ENCODE measurements around the gene MAEA.

Gene MAEA

DNA sequence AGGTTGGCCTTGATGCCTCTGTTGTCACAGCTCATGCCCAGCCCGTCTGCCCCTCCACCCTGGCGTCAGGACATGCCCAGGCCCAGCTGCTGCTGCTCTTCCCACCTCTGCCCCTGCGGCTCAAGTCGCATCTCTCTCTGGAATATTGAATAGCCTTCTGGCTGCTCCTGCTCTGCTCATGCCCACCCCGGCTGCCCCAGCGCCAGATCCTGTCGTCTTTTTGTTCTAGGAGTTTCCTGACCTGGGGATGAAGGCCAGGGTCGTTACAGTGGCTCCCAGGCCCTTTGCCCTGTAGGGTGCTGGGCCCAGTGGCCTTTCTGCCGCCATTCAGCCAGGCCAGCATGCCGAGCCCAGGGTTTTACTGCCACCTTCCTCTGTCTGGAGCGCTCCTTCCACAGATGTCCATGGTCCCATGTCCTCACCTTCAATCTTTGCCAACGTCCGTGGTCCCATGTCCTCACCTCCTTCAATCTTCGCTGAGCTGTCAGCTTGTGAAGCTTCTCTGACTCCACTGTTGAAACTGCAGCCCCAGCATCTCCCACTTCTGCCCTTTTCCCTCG is 9.7 kb downstream of the MAEA start:
- Histone ChIP-seq H3K4me1 (ENCODE audit: control insufficient read depth in 2 of 2, insufficient read depth in 2 of 2, low read length in 2 of 2) (peaks cover 0 to 3% of the 10 kb centered on the region in 2 donors), H3K27me3 (ENCODE audit: control insufficient read depth in 2 of 2, insufficient read depth in 2 of 2, low read length in 2 of 2) (no peaks in the 10 kb centered on the region), H3K9ac (ENCODE audit: low read depth in 1 of 2, low read length in 2 of 2) (no peak overlapping the region), H3K27ac (ENCODE audit: low read depth in 2 of 2, low read length in 2 of 2) (no peak overlapping the region), H3K4me3 (ENCODE audit: low read length in 2 of 2) (no peak overlapping the region), H3K9me3 (ENCODE audit: control insufficient read depth in 2 of 2, low read length in 2 of 2) (no peaks in the 10 kb centered on the region), H3K36me3 (ENCODE audit: control insufficient read depth in 2 of 2, insufficient read depth in 2 of 2, low read length in 2 of 2) (peaks cover 26 to 39% of the 10 kb centered on the region in 2 donors)

DNA sequence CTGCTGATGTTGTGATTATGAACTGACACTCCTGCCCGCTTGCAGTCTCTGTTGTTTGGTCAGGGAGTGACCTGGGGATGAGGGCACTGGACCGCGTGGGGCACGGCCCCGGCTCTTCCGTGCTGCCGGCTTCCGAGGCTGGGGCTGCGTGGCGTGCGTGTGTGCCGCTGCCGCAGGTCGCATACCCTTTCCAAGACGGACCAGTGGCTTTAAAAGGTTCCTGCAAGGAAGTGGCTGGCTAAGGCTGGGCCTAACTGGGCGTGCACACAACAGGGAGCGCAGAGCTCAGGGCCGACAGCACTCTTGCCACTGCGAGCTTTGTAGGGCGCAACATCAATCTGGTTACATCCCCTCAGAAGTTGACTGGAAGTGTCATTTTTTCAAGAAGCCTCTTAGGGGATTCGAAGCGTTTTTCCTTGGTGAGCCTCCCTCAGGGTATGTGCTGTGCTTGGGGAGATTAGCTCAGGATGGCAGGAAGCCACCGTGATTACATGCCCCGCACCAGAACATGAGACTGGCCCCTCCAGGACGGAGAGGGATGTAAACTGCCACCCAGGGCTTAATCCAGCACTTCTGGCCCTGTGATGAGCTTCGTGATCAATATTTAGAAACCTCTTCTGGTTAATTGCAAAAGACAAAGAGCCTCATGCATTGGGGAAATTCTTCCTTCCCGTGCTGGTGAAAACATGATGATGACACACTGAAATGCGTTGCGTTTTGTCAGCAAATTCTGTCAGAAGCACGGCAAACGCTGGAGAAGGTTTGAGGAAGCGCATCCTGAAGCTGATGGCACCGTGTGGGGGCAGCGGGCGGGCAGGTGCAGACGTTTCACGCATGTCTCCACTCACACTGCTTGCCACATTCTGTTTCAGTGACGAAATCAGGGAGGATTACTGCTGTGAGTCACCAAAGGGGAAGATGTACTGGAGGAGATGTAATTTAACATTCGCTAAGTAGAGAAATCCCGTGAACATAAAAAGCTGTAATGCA is 11.1 kb downstream of the MAEA start:
- H3K9me3 ChIP-seq (ENCODE audit: control insufficient read depth in 2 of 2, low read length in 2 of 2): no peaks in the 10 kb centered on the region
- H3K27ac ChIP-seq (ENCODE audit: low read depth in 2 of 2, low read length in 2 of 2): peak overlapping the region; percentile 21 to 26
- no peaks in the 10 kb centered on the region for H3K27me3 ChIP-seq (ENCODE audit: control insufficient read depth in 2 of 2, insufficient read depth in 2 of 2, low read length in 2 of 2)
- H3K4me1 ChIP-seq (ENCODE audit: control insufficient read depth in 2 of 2, insufficient read depth in 2 of 2, low read length in 2 of 2): peaks cover 7% of the 10 kb centered on the region in 2 donors
- H3K36me3 ChIP-seq (ENCODE audit: control insufficient read depth in 2 of 2, insufficient read depth in 2 of 2, low read length in 2 of 2): peaks cover 26 to 39% of the 10 kb centered on the region in 2 donors
- H3K9ac ChIP-seq (ENCODE audit: low read depth in 1 of 2, low read length in 2 of 2): no peak overlapping the region
- no peak overlapping the region for H3K4me3 ChIP-seq (ENCODE audit: low read length in 2 of 2)

DNA sequence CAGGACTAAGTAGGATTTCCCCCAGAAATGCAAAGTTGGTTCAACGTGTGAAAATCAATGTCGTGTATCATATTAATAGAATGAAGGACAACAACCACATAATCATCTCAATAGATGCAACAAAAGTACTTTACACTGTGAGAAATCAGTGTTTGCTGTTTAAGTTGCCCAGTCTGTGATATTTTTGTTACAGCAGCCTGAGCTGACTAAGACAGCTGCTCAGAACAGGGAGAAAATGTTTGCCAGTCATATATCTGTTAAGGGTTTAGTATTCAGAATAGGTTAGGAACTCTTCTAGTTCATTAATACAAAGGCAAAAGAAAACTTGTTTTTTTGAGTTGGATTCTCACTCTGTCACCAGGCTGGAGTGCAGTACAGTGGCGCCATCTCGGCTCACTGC is 12.5 kb downstream of the MAEA start:
- no peak overlapping the region for H3K4me3 ChIP-seq (ENCODE audit: low read length in 2 of 2)
- H3K27me3 ChIP-seq (ENCODE audit: control insufficient read depth in 2 of 2, insufficient read depth in 2 of 2, low read length in 2 of 2): no peaks in the 10 kb centered on the region
- H3K36me3 ChIP-seq (ENCODE audit: control insufficient read depth in 2 of 2, insufficient read depth in 2 of 2, low read length in 2 of 2): peaks cover 25 to 33% of the 10 kb centered on the region in 2 donors
- H3K4me1 ChIP-seq (ENCODE audit: control insufficient read depth in 2 of 2, insufficient read depth in 2 of 2, low read length in 2 of 2): peaks cover 7 to 13% of the 10 kb centered on the region in 2 donors
- H3K9me3 ChIP-seq (ENCODE audit: control insufficient read depth in 2 of 2, low read length in 2 of 2): no peaks in the 10 kb centered on the region
- no peak overlapping the region for H3K9ac ChIP-seq (ENCODE audit: low read depth in 1 of 2, low read length in 2 of 2)
- no peak overlapping the region for H3K27ac ChIP-seq (ENCODE audit: low read depth in 2 of 2, low read length in 2 of 2)

DNA sequence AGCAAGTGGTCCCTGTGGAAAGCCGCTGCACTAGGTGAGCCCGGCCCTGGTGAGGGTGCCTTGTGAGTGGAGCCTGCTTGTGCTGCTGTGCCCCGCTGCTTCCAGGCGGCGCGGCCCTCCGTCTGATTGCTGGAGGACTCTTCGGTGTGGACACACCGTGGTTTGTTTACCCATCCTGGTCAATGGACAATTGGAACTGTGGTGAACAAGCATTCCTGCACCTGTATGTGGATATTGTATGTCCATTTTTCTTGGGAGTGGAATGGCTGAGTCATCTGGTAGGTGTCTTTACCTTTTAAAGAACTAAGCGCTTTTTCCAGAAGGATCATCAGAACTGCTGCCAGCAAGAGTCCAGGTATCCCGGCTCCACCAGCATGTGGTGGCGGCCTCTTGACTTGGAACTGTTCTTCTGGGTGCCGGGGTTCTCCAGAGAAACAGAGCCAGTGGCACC is 15.6 kb downstream of the MAEA start:
- Histone ChIP-seq H3K27me3 (ENCODE audit: control insufficient read depth in 2 of 2, insufficient read depth in 2 of 2, low read length in 2 of 2) (no peaks in the 10 kb centered on the region), H3K36me3 (ENCODE audit: control insufficient read depth in 2 of 2, insufficient read depth in 2 of 2, low read length in 2 of 2) (peaks cover 10 to 11% of the 10 kb centered on the region in 2 donors), H3K27ac (ENCODE audit: low read depth in 2 of 2, low read length in 2 of 2) (peak overlapping the region; percentile 59 to 70), H3K4me1 (ENCODE audit: control insufficient read depth in 2 of 2, insufficient read depth in 2 of 2, low read length in 2 of 2) (peaks cover 13 to 26% of the 10 kb centered on the region in 2 donors), H3K9me3 (ENCODE audit: control insufficient read depth in 2 of 2, low read length in 2 of 2) (no peaks in the 10 kb centered on the region), H3K4me3 (ENCODE audit: low read length in 2 of 2) (no peak overlapping the region), H3K9ac (ENCODE audit: low read depth in 1 of 2, low read length in 2 of 2) (no peak overlapping the region)

DNA sequence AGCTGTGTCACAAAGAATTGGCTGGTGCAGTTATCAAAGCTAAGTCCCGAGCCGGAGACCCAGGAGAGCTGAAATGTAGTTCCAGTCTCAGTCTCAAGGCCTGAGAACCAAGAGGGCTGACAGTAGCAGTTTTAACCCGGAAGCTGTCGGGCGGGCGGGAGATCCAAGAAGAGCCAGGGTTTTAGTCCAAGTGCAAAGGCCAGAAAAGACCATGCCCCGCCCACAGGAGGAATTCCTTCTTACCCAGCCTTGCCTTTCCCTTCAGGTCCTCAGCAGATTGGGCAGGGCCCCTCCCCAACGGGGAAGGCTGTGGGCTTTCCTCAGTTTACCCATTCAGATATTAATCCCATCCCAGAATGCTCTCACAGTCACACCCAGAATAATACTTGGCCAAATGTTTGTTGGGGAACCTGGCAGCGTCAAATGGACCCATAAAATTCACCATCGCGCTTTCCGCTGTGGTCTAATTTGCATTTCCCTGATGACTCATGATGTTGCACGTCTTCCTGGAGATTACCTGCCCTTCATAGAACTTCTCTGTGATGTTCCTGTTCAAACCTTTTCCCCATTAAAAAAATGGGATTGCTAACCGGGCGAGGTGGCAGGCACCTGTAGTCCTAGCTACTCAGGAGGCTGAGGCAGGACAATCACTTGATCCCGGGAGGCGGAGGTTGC is 16.2 kb downstream of the MAEA start:
- Histone ChIP-seq H3K9ac (ENCODE audit: low read depth in 1 of 2, low read length in 2 of 2) (no peak overlapping the region), H3K4me3 (ENCODE audit: low read length in 2 of 2) (no peak overlapping the region), H3K27ac (ENCODE audit: low read depth in 2 of 2, low read length in 2 of 2) (peak overlapping the region; percentile 59 to 70), H3K9me3 (ENCODE audit: control insufficient read depth in 2 of 2, low read length in 2 of 2) (no peaks in the 10 kb centered on the region), H3K36me3 (ENCODE audit: control insufficient read depth in 2 of 2, insufficient read depth in 2 of 2, low read length in 2 of 2) (peaks cover 7 to 8% of the 10 kb centered on the region in 2 donors), H3K27me3 (ENCODE audit: control insufficient read depth in 2 of 2, insufficient read depth in 2 of 2, low read length in 2 of 2) (no peaks in the 10 kb centered on the region), H3K4me1 (ENCODE audit: control insufficient read depth in 2 of 2, insufficient read depth in 2 of 2, low read length in 2 of 2) (peaks cover 16 to 33% of the 10 kb centered on the region in 2 donors)

DNA sequence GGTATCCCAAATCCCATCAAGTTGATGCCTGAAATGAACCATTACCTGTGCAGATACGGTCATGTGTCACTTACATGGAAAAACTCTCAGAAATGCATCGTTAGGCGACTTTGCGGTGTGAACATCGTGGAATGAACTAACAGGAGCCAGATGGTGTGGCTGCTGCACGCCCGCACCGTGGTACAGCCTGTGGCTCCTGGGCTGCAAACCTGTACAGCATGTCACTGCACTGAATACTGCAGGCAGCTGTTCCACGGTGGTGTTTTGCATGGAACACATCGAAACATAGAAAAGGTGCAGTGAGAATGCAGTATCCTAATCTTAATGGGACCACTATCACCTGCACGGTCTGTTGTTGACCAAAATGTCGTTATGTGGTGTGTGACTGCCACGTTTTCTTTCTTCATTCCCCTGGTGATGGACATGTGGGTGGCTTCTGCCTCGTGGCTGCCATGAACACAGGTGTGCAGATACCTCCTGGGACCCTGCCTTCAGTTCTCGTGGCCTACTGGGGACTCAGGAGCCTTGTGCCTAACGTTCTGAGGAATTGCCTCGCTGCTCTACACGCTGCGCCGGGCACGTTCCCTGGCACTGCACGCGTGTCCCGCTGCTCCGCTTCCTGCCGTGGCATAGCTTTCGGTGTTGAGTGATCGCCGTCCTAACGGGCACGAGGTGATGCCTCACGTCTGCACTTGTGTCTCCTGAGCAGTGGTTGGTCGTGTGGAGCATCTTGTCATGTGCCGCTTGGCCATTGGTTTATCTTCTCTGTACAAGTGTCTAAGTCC is 18.5 kb downstream of the MAEA start:
- H3K27ac ChIP-seq (ENCODE audit: low read depth in 2 of 2, low read length in 2 of 2): no peak overlapping the region
- peaks cover 16 to 34% of the 10 kb centered on the region in 2 donors for H3K4me1 ChIP-seq (ENCODE audit: control insufficient read depth in 2 of 2, insufficient read depth in 2 of 2, low read length in 2 of 2)

DNA sequence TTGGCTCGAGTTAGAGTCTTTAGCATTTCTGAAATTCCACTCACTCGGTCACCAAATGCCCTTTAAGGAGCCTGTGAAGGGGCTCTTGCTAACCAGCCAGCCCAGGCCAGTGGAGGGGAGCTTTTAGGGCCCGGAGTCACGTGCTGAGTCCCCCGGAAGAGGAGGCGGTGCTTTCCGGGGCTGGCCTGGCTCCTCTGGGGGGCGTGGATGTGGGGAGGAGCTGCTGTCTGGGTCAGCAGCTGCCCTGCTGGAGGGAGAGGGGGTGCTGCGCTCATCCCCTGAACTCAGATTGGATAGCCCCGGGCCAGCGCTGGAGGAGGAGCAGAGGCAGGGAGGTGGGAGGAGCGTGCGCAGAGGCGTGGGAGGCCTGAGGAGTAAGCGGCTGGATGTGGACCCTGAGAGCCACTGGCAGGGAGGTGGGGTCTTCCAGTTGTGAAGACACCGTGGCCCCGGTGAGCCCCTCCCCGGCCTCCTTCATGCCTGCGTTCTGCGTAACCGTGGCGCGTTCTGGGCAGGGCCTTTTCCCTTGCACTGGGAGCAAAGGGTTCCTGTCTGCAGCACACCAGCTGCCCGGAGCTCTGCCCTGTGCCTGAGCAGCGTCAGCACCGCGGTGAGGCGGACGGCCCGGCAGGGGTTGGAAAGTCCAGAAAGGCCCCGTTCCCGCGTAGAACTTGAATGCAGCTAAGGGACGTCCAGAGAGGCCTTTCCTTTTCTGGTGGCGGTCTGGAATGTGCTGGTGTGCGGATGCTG is 19.7 kb downstream of the MAEA start:
- Histone ChIP-seq H3K9me3 (ENCODE audit: control insufficient read depth in 2 of 2, low read length in 2 of 2) (no peaks in the 10 kb centered on the region), H3K4me1 (ENCODE audit: control insufficient read depth in 2 of 2, insufficient read depth in 2 of 2, low read length in 2 of 2) (peaks cover 16 to 34% of the 10 kb centered on the region in 2 donors), H3K4me3 (ENCODE audit: low read length in 2 of 2) (peak overlapping the region; percentile 31 to 49), H3K36me3 (ENCODE audit: control insufficient read depth in 2 of 2, insufficient read depth in 2 of 2, low read length in 2 of 2) (peaks cover 26 to 30% of the 10 kb centered on the region in 2 donors), H3K27me3 (ENCODE audit: control insufficient read depth in 2 of 2, insufficient read depth in 2 of 2, low read length in 2 of 2) (no peaks in the 10 kb centered on the region), H3K27ac (ENCODE audit: low read depth in 2 of 2, low read length in 2 of 2) (peak overlapping the region in 1 of 2 donors; percentile 52), H3K9ac (ENCODE audit: low read depth in 1 of 2, low read length in 2 of 2) (peak overlapping the region in 1 of 2 donors; percentile 49)

More for the DNA sequence above, 18.5 kb downstream of the MAEA start:
- no peaks in the 10 kb centered on the region for H3K9me3 ChIP-seq (ENCODE audit: control insufficient read depth in 2 of 2, low read length in 2 of 2)
- H3K27me3 ChIP-seq (ENCODE audit: control insufficient read depth in 2 of 2, insufficient read depth in 2 of 2, low read length in 2 of 2): no peaks in the 10 kb centered on the region
- peaks cover 15 to 20% of the 10 kb centered on the region in 2 donors for H3K36me3 ChIP-seq (ENCODE audit: control insufficient read depth in 2 of 2, insufficient read depth in 2 of 2, low read length in 2 of 2)
- H3K9ac ChIP-seq (ENCODE audit: low read depth in 1 of 2, low read length in 2 of 2): no peak overlapping the region
- no peak overlapping the region for H3K4me3 ChIP-seq (ENCODE audit: low read length in 2 of 2)

DNA sequence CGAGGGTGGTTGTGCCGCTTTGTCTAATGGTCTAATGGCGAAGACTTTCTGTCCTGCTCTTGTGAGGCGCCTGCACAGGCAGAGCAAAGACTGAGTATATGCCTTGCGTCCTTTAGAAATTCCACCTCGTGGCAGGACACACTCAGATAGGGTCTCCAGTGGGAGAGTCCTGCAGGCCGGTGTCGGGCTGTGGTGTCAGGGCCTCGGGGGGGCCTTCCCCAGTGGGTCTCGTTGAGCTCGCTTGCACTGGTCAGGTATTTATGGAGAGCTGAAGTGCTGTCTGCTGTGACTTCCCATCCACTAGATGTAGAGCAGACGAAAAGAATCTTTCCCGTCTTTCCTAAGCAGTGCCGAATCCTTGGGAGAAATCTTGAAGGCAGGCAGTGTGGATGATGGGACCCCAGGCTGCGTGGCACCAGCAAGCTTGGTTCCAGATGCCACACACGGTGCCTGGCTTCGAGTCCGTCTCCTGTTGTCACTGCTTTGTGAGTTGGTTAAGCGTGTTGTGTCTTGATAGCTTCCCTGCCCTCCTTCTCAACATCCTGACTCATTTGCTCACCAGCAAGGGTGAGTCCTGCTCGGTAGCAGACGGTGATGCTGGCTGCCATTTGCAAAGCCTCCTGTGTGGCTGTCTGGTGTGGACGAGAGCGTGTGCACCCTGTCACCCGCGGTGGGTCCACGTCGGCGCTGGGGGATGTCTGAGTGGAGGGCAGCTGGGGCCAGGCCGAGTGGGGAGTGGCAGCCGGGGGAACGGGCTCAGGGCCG is 20.5 kb downstream of the MAEA start:
- H3K4me3 ChIP-seq (ENCODE audit: low read length in 2 of 2): peak overlapping the region; percentile 31 to 49
- peaks cover 34 to 37% of the 10 kb centered on the region in 2 donors for H3K36me3 ChIP-seq (ENCODE audit: control insufficient read depth in 2 of 2, insufficient read depth in 2 of 2, low read length in 2 of 2)
- H3K4me1 ChIP-seq (ENCODE audit: control insufficient read depth in 2 of 2, insufficient read depth in 2 of 2, low read length in 2 of 2): peaks cover 14 to 32% of the 10 kb centered on the region in 2 donors
- H3K9ac ChIP-seq (ENCODE audit: low read depth in 1 of 2, low read length in 2 of 2): peak overlapping the region in 1 of 2 donors; percentile 49
- H3K27ac ChIP-seq (ENCODE audit: low read depth in 2 of 2, low read length in 2 of 2): peak overlapping the region in 1 of 2 donors; percentile 52
- H3K9me3 ChIP-seq (ENCODE audit: control insufficient read depth in 2 of 2, low read length in 2 of 2): no peaks in the 10 kb centered on the region
- H3K27me3 ChIP-seq (ENCODE audit: control insufficient read depth in 2 of 2, insufficient read depth in 2 of 2, low read length in 2 of 2): no peaks in the 10 kb centered on the region

Measured in mucosa of rectum (tissue), 2 donors.